GM19193 (cell line): ENCODE data around the gene FBXO15.

Experiments used
- POLR2A ChIP-seq: IDR thresholded peaks from 4 replicates; pipeline ENCODE4 v1.6.1; 2011; ENCODE audit not compliant: insufficient read depth, insufficient read length; ENCODE audit errors: extremely low read depth

The FBXO15 gene

DNA sequence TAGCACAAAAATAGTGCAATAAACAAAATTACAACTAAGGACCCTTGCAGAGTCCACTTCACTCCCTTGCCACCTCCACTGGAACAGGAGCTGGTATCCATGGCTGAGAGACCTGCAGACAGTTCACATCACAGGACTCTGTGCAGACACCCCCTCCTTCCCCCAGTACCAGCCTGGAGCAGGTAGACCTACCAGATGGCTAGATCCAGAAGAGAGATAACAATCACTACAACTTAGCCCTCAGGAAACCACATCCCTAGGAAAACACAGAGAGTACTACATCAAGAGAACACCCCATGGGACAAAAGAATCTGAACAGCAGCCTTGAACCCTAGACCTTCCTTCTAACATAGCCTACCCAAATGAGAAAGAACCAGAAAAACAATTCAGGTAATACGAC lies 49.8 kb downstream of the FBXO15 start:
- TF ChIP-seq POLR2A: no peak

DNA sequence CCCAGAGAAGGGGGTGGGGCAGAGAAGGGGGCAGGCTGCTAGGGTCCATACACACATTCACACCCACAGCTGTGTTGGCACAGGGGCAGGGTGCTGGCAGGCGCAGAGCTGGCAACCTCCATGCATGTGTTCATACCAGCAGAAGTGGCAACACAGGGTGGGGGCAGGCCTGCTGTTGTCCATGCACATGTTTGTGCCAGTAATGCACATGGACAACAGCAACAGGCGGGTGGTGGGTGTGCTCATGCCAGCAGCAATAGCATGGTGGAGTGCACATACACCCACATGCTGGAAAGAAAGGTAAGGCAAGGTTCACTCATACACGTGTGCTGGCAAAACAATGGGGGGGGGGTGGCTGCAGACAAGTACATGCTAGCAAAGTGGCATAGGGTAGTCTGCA lies 54.7 kb downstream of the FBXO15 start:
- TF ChIP-seq POLR2A: no peak

DNA sequence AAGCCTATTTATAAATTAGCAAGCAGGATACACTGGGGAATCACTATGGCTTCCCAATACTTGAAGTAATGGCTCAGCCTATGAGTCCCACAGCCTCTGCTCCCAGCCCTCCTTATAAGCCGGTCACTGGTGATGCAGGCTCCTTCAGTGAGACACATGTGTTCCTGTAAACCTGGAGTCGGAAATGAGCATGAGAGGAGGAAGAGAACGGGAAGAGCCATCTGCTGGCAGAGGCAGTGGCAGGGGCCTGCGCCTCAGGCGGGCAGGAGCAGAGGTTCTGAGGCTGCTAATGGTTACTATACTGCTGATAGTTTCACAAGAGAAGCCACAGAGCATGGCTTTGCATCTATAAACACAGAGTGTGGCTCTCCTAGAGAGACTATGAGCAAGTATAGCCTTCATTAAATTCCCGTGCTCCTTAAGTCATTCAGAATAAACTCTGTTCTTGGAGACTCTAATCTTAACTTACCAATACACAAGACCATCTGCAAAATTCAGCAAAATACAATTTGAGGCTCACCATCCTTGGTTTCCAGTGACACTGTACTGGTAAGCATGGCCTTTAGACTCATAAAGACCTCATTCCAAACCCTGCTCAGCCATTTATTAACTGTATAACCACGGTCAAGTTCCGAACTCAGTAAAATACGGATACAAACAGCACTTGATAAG lies 63.3 kb downstream of the FBXO15 start:
- no peak for TF ChIP-seq POLR2A

DNA sequence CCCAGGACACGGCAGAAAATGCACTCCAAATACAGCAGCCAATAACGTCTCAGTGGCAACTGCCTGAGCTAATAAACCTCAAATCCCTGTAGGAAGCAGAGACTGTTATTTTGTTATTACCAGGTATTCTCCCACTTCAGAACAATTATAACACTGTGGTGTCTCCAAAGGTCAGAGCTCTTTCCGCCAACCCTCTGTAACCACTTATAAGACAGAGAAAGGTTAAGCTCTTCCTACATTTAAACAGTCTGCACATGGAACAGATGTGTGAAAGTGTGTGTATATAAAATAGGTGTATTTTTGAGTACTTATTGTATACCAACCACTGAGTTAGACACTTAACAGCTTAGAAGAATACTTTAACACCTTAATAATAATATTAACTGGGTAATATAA lies 64.1 kb downstream of the FBXO15 start:
- TF ChIP-seq POLR2A: no peak

DNA sequence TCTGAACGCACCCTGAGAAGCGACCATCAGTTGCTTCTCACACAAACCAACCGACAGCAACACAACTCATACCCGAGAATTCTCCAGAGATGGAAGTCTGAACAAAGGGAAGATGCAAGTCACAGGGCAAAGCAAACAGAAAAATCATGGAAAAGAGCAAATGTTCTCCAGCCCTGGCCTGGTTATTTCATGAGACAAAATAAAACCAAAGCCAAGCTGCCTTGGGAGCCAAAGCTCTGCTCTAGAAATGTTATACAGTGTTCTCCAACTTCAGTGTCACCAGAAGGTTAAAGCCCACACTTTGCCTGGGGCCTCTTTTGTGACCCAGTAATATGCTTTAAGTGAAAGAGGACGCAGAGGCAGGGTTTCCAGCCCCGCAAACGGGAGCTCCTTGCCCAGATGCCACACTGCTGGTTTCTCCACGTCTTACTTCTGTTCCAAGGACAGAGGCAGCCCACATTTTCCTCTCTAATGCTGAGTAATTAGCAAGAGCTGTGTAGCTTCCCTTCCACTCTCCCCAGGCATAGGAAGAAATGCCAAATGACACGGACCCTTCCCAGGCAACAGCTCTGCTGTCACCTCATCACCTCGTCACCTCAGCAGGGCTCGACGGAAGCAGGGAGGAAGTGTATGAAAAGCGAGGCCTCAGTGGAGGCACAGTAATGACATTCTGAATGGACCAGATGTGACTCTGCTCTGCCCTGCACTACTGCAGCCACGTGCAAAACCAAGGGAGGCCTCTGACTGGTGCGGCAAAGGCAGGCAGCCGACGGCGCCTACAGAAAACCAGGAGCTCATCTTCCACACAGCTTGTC lies 64.7 kb downstream of the FBXO15 start:
- no peak for TF ChIP-seq POLR2A

DNA sequence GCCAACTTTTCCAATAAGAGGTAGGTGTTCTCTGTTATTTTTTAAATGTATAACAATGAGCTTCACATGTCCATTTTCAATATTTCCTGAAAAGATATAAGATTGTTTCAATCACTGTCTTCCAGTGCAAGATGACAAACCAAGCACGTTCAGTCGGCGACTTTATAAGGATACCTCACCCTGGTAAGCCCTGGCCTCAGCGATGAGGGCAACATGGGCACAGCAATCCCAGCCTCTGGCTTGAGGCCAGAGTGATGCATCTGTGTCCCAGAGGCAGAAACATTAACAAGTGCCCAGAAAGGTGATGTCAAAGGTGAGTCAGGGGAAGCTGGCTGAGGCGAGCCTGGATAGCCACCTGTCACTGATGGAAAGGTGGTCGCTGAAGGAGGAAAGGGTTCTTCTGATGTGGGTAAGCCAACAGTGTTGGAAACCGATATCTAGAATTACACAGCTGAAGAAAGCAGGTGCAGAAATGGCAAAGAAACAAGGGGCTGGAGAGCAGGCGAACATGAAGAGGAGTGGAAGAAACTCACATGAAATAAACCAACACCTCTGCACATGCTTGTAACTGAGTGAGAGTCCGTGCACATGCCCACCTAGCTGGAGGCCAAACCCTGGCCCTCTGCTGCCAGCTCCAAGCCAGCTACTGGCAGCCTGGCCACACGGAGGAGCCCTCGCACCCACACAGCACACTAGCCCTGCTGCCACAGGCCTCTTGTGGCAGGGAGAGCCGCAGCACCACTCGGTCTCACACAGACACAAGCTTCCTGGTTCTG lies 65.5 kb downstream of the FBXO15 start:
- no peak for TF ChIP-seq POLR2A

DNA sequence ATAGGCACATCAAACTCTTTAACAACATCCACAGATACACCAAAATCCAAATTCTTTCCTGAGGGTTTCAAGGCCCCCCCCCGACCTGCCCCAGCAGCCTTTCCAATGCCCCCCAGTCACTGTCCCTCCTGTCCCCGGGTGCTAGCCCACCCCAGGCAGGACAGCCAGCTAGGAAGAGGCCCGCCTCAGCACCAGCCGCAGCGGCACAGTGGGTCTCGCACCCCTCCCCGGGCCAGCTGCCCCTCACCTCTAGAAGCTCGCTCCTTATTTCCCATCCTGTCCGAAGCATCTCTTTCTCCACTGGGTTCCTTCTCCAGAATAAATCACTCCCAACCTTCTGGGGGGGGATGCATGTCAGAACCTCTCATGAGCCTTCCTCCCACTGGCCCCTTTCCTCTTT lies 69.4 kb downstream of the FBXO15 start:
- no peak for TF ChIP-seq POLR2A

DNA sequence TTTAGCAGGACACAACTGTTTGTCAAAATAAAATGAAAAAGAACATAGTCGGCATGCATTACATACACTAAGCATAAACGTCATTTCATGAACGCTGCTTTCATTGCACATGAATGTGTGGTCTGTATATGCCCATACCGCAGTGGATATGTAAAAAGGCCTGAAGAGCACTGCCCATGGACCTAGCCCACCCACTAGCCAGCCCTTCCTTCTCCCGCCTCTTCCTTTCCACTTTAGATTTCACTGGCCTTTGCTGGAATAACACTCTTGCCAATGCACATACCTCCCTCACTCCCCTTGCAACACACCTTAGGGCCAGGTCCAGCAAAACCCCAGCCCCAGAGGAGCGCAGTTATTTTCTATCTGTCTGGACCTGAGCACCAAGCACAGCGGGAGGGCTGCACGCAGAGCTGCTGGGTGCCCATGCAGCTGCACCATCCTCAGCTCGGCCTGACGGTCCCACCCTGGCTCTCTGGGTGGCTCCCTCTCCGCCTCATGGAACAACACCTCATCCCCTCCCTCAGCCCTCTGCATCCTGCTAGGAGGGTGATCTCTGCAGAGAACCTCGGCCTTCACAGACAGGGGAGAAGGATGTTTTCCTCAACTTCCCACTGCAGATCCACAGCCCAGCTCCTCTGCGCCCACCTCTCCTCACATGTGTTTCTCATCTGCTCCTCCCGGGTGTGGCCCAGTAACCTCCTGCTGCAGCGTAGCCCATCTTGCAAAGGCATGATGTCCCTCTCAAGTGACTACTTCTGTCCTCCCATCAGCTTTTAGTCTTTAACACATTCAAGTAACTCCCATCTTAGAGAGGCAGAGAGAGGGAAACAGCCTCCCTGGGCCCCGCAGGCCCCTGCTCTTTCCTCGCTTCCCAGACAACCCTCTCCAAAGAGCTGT lies 72.7 kb downstream of the FBXO15 start:
- TF ChIP-seq POLR2A: no peak

DNA sequence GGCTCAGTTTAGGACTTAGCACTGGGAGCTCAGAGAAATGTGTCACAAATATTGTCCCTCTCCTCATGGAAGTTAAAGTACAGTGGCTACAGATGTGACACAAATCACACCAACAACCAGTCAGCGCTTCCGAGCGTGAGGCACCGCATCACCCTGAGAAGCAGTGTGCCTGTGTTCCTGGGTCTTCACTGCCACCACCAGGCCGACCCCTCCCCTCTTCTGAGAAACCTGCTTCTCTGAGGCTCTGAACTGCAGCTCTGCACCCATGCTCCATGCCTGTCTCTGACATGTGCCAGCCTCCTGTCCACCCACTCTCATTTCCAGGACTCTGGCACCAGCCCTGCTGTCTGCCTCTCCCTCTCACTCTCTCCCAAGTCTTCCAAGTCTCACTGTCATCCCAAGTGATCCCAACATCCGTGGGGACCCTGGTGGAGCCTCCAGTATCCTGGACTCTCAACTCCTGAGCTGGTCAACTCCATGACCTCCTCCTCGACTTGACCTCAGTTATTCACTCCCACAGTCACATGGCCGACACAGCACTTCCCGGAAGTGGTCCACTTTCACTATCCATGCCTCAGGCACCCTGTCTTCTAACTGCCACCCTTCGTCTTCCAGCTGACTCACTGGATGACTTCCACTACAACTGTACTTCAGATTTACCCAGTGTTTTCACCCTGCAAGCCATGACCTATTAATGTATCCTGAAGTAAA lies 73.5 kb downstream of the FBXO15 start:
- no peak for TF ChIP-seq POLR2A

DNA sequence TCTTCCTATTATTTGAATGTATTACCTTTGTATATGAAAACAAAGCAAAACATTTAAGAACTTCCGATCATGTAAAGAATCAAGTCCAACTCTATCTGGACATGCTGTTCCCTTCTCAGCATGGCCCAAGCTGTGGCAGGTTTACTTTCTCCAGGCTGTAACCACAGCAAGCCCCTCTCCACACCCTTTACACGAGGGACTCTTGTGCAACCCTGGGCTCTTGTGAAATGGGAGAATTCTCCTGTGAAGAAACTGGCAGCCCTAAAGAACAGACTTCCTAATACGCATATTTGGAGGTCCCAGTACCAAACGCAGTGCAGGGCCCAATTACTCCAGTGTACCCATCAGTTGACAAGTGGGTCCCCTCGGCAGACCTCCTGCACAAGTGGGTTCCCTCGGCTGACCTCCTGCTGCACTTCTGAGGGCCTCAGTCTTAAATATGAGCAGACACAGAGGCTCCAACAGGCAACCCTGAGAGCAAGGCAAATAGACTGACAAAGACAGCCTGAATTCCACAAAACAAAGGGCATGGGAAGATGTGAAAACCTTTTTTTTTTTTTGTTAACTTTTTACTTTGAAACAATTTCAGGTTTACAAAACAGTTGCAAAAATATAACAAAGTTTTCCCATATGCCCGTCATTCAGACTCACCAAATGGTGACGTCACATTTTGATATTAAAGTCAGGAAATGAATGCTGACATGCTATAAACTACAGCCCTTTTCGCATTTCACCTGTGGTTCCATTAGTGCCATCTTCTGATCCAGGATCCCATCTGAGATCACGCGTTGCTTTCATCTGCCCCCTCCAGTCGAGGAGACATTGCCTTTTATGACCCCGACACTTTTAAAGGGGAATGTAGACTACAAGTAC lies 78.2 kb downstream of the FBXO15 start:
- no peak for TF ChIP-seq POLR2A

DNA sequence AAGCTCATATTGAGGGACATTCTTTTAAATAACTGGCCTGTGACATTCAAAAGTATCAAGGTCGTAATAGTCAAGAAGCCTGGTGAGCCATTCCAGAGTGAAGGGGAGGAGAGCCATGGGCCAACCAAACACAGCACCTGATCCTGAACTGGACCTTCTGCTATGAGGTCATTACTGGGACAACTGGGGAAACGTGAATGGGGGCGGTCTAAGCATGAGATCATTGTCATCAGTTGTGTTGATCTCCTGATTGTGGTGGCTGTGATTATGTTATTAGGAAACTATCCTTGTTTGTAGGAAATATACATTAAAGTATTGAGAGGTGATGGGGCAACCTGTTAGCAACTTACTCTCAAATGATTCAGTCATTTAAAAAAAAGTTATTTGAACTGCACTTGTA lies 79.3 kb downstream of the FBXO15 start:
- no peak for TF ChIP-seq POLR2A

DNA sequence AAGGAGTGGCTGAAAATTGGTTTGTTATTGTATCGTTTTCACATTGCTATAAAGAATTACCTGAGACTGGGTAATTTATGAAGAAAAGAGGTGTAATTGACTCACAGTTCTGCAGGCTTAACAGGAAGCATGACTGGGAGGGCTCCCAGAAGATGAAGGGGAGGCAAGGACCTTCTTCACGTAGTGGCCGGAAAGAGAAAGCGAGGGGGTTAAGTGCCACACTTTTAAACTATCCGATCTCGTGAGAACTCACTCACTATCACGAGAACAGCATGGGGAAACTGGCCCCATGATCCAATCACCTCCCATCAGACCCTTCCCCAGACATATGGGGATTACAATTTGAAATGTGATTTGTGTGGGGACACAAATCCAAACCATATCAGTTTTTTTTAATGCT lies 81.6 kb downstream of the FBXO15 start:
- no peak for TF ChIP-seq POLR2A

DNA sequence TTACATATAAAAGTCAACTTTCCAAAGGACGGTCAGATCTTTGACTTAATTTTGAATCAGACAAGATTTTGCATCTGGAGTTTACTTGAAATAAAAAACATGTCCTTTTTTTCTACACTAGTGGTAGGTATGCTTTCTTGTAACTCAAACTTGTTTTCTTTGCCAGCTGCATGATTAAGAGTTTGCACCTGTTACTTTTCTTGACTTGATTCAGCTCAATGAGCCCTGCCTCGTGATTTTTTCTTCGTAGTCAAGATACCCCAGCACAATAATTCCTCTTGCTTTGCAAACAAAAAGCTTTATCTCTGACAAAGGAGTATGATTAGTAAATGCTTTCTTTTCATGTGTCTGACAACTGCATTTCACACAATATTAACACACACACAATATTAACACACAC lies 82.3 kb downstream of the FBXO15 start:
- TF ChIP-seq POLR2A: no peak
